HepG2 (cell line): ENCODE measurements around the gene TMEM209. TPM values are rescaled to one million over a fixed set of nuclear protein-coding genes. Genes with fewer than 3 reads are reported as not detected.
"Not testable (repeated sequence)": the region's sequence is repeated elsewhere in the genome, so short reads cannot be mapped to it uniquely, and the experiment has no call there.

Experiments
- ATAC-seq: fragments of 200-7000 bp; cut with Tn5 transposase; 3 replicates; pipeline ENCODE4 v1.9.1; 2020; ENCODE audit warnings: mild to moderate bottlenecking, moderate library complexity
- BruUV-seq: library from RNA; stranded (reverse); fragments of 400-500 nt; replicated peaks from 2 replicates; lab custom pipeline; 2021; lab: Mats Ljungman, UMichigan
- CTCF ChIA-PET: fragments of 300-600 bp; formaldehyde crosslinking; extraction: SDS; loops from one replicate; lab custom pipeline; 2021; ENCODE audit warnings: low total read pairs, inconsistent platforms, low intra/inter-chr PET ratio; lab: Yijun Ruan, JAX
- POLR2A ChIA-PET: fragments of 350-600 bp; sonication (Branson Sonifier 250); formaldehyde crosslinking; loops from one replicate; lab custom pipeline; 2020; ENCODE audit warnings: antibody characterized with exemption, inconsistent platforms; lab: Yijun Ruan, JAX
- DNase-seq: peaks from one replicate; pipeline ENCODE4 v3.0.0-alpha.2; 2015; ENCODE audit warnings: low spot score
- FAIRE-seq: peaks from 3 replicates; lab custom pipeline; 2011; peaks lifted over from hg19 to GRCh38; lab: Jason Lieb, UNC
- H2AFZ ChIP-seq: one replicate; pipeline ENCODE4 v1.6.1; 2011; ENCODE audit warnings: low read length, inconsistent platforms
- H3K27ac ChIP-seq: fragments of 300-600 bp; 3 replicates; pipeline ENCODE4 v1.8.0; 2011; ENCODE audit warnings: mixed run types, mild to moderate bottlenecking, mixed read lengths, low read length, inconsistent platforms; ENCODE audit not compliant: insufficient read depth; ENCODE audit errors: extremely low read length
- H3K27me3 ChIP-seq, 2 experiments: fragments of 200-600 bp in 1 of 2; 2 replicates in 1 of 2; 3 replicates in 1 of 2; pipeline versions ENCODE4 v1.6.0 to v1.8.0; 2011; ENCODE audit warnings: low read length in 2 of 2, mild to moderate bottlenecking in 2 of 2, moderate library complexity in 2 of 2, inconsistent platforms in 1 of 2; ENCODE audit not compliant: insufficient read depth in 2 of 2, control insufficient read depth in 1 of 2
- H3K36me3 ChIP-seq, 2 experiments: fragments of 200-600 bp in 1 of 2; replicated peaks in 1 of 2; 2 replicates in 1 of 2; 3 replicates in 1 of 2; pipeline versions ENCODE4 v1.5.1 to v1.8.0; 2011; ENCODE audit warnings: low read length in 2 of 2, inconsistent platforms in 1 of 2; ENCODE audit not compliant: insufficient read depth in 2 of 2, control insufficient read depth in 1 of 2
- H3K4me1 ChIP-seq: 2 replicates; pipeline ENCODE4 v1.5.1; 2012; ENCODE audit warnings: low read length, inconsistent platforms; ENCODE audit not compliant: insufficient read depth
- H3K4me2 ChIP-seq: 2 replicates; pipeline ENCODE4 v1.6.0; 2011; ENCODE audit warnings: low read depth, low read length, inconsistent platforms
- H3K4me3 ChIP-seq, 3 experiments: fragments of 200-600 bp in 1 of 3; sonication (generic), shearing (Covaris generic) in 1 of 3; replicated peaks in 1 of 3; 2 replicates each; pipeline ENCODE4 v1.5.1; 2011 to 2016; ENCODE audit warnings: low read length in 3 of 3, inconsistent platforms in 2 of 3, low read depth in 2 of 3, mild to moderate bottlenecking in 2 of 3, control low read depth in 1 of 3, mixed read lengths in 1 of 3; ENCODE audit not compliant: insufficient read depth in 1 of 3
- H3K79me2 ChIP-seq: one replicate; pipeline ENCODE4 v1.6.1; 2011; ENCODE audit warnings: low read length, inconsistent platforms; ENCODE audit not compliant: insufficient read depth
- H3K9ac ChIP-seq: 2 replicates; pipeline ENCODE4 v1.6.0; 2011; ENCODE audit warnings: mild to moderate bottlenecking, low read depth, low read length, inconsistent platforms; ENCODE audit not compliant: insufficient read depth
- H3K9me3 ChIP-seq: 2 replicates; pipeline ENCODE4 v1.5.1; 2012; ENCODE audit warnings: mild to moderate bottlenecking, low read length
- H4K20me1 ChIP-seq: 2 replicates; pipeline ENCODE4 v1.6.0; 2011; ENCODE audit warnings: inconsistent platforms, mild to moderate bottlenecking, low read length, moderate library complexity; ENCODE audit not compliant: insufficient read depth
- ARHGAP35 ChIP-seq: sonication (generic); formaldehyde crosslinking; IDR thresholded peaks from 2 replicates; pipeline ENCODE4 v1.9.0; 2022; ENCODE audit warnings: mild to moderate bottlenecking, inconsistent platforms, moderate library complexity, missing genetic modification reagents, borderline replicate concordance
- CEBPB ChIP-seq: IDR thresholded peaks from 2 replicates; pipeline ENCODE4 v1.6.1; 2011; ENCODE audit warnings: low read depth, low read length, improper control_type of control experiment, borderline replicate concordance
- ZNF121 ChIP-seq: sonication (generic); formaldehyde crosslinking; IDR thresholded peaks from 2 replicates; pipeline ENCODE4 v1.5.0; 2020; ENCODE audit warnings: mild to moderate bottlenecking, missing genetic modification reagents
- WGBS: methylation state at CpG from one replicate; pipeline ENCODE4 v1.1.6; 2017; ENCODE audit warnings: low lambda C conversion rate; 5-methylcytosine and 5-hydroxymethylcytosine counted together
- in situ Hi-C: cut with HindIII; loops from 2 replicates; pipeline ENCODE4 v1.10.0; 2017; ENCODE audit warnings: low pct_unique_long_range_greater_than_20kb; ENCODE audit not compliant: extremely low pct_ligation_motif_present
- intact Hi-C: fragments of 100-400 bp; cut with micrococcal nuclease; formaldehyde crosslinking; loops from one replicate; pipeline ENCODE4 v1.10.0; 2022; ENCODE audit not compliant: unreplicated experiment
- polyA plus RNA-seq, 8 experiments: library from polyadenylated mRNA; depleted of rRNA in 3 of 8; stranded (reverse) in 7 of 8; unstranded in 1 of 8; fragments of >200 nt; fragmentation: Illumina TruSeq in 4 of 8; extraction: Trizol in 4 of 8; gene quantifications; 2 replicates each; pipeline versions ENCODE4 v1.2.1 to v1.2.3, GENCODE V29; 2011 to 2016; ENCODE audit warnings: low read depth in 4 of 8, missing spikeins in 1 of 8, mixed read lengths in 1 of 8; ENCODE audit not compliant: insufficient read depth in 1 of 8
- total RNA-seq, 5 experiments: library from RNA; depleted of rRNA; stranded (reverse); fragments of >200 nt; fragmentation: Illumina TruSeq; extraction: Trizol; gene quantifications; 2 replicates each; pipeline ENCODE4 v1.2.3, GENCODE V29; 2016; ENCODE audit warnings: low read depth in 1 of 5
- TF ChIP-seq, protein P1 (sequence below): IDR thresholded peaks from 2 replicates; pipeline ENCODE4 v1.6.1; 2016; ENCODE audit warnings: mild to moderate bottlenecking, missing biosample characterization, missing genetic modification reagents

The TMEM209 gene
- total and polyA plus RNA-seq, 2 of the 13 experiments (the other 11 are each of a cell fraction or from before 2014, with no cell fraction given): 14.5 to 15.6 TPM

DNA sequence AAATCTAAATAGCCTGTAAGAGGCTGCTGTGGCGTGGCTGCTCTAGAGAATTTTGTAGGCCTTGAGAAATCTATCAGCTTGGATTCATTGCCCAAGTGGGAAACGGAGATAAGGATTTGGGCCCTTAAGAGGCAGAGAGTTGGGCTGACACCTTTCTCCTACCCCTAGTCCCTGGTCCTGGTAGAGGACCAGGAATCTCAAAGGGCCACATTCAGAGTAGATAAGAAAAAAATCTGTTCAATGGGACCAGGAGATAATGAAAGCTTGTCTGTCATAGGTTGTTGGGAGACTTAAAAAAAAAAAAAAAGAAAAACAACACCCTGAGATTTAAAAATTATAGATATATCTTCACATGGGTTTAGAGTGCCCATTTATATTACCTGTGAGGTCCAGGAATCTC lies 17.8 kb downstream of the TMEM209 start:
- no peak for FAIRE-seq
- CTCF ChIA-PET: no interaction called here
- 100% methylated on average over 2 of the region's 2 CpGs for WGBS

DNA sequence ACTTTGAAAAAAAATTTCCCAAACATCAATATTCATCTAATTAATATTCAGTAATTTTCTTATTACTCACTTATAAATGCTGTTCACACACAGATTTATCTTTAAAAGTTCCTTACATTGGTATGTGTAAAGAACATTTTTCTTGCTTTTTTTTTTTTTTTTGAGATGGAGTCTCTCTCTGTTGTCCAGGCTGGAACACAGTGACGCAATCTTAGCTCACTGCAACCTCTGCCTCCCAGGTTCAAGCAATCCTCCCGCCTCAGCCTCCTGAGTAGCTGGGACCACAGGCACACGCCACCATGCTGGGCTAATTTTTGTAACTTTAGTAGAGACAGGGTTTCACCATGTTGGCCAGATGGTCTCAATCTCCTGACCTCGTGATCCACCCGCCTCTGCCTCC lies 20.9 kb downstream of the TMEM209 start:
- H3K4me1 ChIP-seq, H4K20me1 ChIP-seq, H3K79me2 ChIP-seq, in situ Hi-C loops, CTCF ChIA-PET, DNase-seq, BruUV-seq, FAIRE-seq, H2AFZ ChIP-seq, H3K9me3 ChIP-seq, H3K9ac ChIP-seq, H3K4me2 ChIP-seq, H3K27ac ChIP-seq, H3K4me3 ChIP-seq, POLR2A ChIA-PET, H3K27me3 ChIP-seq, ATAC-seq, intact Hi-C loops: not testable (repeated sequence)
- H3K36me3 ChIP-seq: peaks cover 1 to 45% of the 10 kb centered on the region in 2 experiments; a peak in 4 of 5 replicates
- WGBS: 97% methylated on average over 5 of the region's 5 CpGs
- TF ChIP-seq ZNF121 (CRISPR knock-in tag): peak; percentile 45; the same call in 1 of the 2 replicates
- TF ChIP-seq CEBPB: 0 out of 2 replicates have a peak, but pooled peaks have one; percentile 2

More for the DNA sequence above, 17.8 kb downstream of the TMEM209 start:
- no peak for TF ChIP-seq ARHGAP35 (CRISPR knock-in tag)
- TF ChIP-seq, protein P1, sequence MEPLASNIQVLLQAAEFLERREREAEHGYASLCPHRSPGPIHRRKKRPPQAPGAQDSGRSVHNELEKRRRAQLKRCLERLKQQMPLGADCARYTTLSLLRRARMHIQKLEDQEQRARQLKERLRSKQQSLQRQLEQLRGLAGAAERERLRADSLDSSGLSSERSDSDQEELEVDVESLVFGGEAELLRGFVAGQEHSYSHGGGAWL: no peak
- no peaks in the 10 kb centered on the region for H3K9me3 ChIP-seq
- no peak overlapping the region for H3K27ac ChIP-seq
- H3K27me3 ChIP-seq: no peaks in the 10 kb centered on the region
- no peak overlapping the region for H2AFZ ChIP-seq
- no peak overlapping the region for H3K4me2 ChIP-seq
- H3K9ac ChIP-seq: no peak overlapping the region
- H3K79me2 ChIP-seq: no peaks in the 10 kb centered on the region
- ATAC-seq (no peak), DNase-seq (no peak)
- H4K20me1 ChIP-seq: no peaks in the 10 kb centered on the region
- intact Hi-C loops (no loop called here), in situ Hi-C loops (no loop called here)
- BruUV-seq: no TSS peak
- no peaks in the 10 kb centered on the region for H3K4me1 ChIP-seq
- H3K36me3 ChIP-seq: peaks cover 1 to 41% of the 10 kb centered on the region in 2 experiments; a peak in 4 of 5 replicates
- POLR2A ChIA-PET: interaction anchor here (1.4 kb wide), 1 partner anchor 18 kb away, joined by 9 read pairs; the partner anchor contains the start of gene TMEM209
- no peak overlapping the region for H3K4me3 ChIP-seq
